Measurements from ENCODE around the gene A4GNT. TPM values are rescaled to one million over a fixed set of nuclear protein-coding genes. Genes with fewer than 3 reads are reported as not detected.
A peak's percentile ranks its signal among the peaks of the same experiment; 100 is the strongest.

A4GNT gene
- total RNA-seq (2022) (not detected in 2 replicates), Bru-seq, nascent RNA (percentile 8 among the genes with signal in this experiment), BruChase-seq, experiment 1, labeled RNA remaining after a 2-hour chase (percentile 8 among the genes with signal in this experiment), BruChase-seq, experiment 2, labeled RNA remaining after a 6-hour chase (percentile 9 among the genes with signal in this experiment)
- long read RNA-seq = 0 reads

- H3K36me3 Mint-ChIP-seq (ENCODE audit: insufficient read depth, unreplicated experiment) = no peaks in the 10 kb centered on the region
- no TSS peak for BruUV-seq (replicated peaks)
- H3K27me3 Mint-ChIP-seq (ENCODE audit: insufficient read depth, unreplicated experiment) = no peaks in the 10 kb centered on the region
- Histone ChIP-seq H3K27me3 (replicated peaks; ENCODE audit: control insufficient read depth, insufficient read depth, low read length) (no peaks in the 10 kb centered on the region; the same call in none of the 2 replicates), H3K9me3 (no peaks in the 10 kb centered on the region), H3K36me3 (ENCODE audit: control insufficient read depth, insufficient read depth, low read length) (no peaks in the 10 kb centered on the region), H3K4me1 (0 out of 2 replicates have a peak, but pooled peaks cover 3% of the 10 kb centered on the region), H3K4me3 (ENCODE audit: low read depth, low read length) (no peak within 1 kb of the TSS)
- H3K27ac Mint-ChIP-seq (ENCODE audit: unreplicated experiment) = no peak within 1 kb of the TSS
- H3K4me3 Mint-ChIP-seq (ENCODE audit: unreplicated experiment) = no peak within 1 kb of the TSS
- DNase-seq = no peak
- no peaks in the 10 kb centered on the region for H3K4me1 Mint-ChIP-seq (ENCODE audit: low read depth, unreplicated experiment)
- intact Hi-C loops (cut with micrococcal nuclease; ENCODE audit: unreplicated experiment) = no loop called here
- POLR2A ChIA-PET = no interaction called here
- no peaks in the 10 kb centered on the region for H3K9me3 Mint-ChIP-seq (ENCODE audit: unreplicated experiment)
- TF ChIP-seq CTCF (IDR thresholded peaks at IDR 0.05; ENCODE audit: insufficient read depth in 1 of 2, low read depth in 1 of 2, low read length in 1 of 2, severe bottlenecking in 1 of 2, unreplicated experiment in 1 of 2) = no peak
- CTCF ChIA-PET = no interaction called here
These were observed at the start of gene A4GNT for GRCh38 chr3:138132239-138132638. TSS of gene A4GNT (minus strand) at chr3:138132390. CDS start at chr3:138131256, 1,134 bp downstream.

- H3K27ac Mint-ChIP-seq (ENCODE audit: unreplicated experiment) = no peak overlapping the region
- peak; percentile 48 to 55 for DNase-seq
- no TSS peak for BruUV-seq (replicated peaks)
- H3K27me3 Mint-ChIP-seq (ENCODE audit: insufficient read depth, unreplicated experiment) = peaks cover 9% of the 10 kb centered on the region
- H3K36me3 ChIP-seq (ENCODE audit: control insufficient read depth, insufficient read depth, low read length) = no peaks in the 10 kb centered on the region
- intact Hi-C loops (cut with micrococcal nuclease; ENCODE audit: unreplicated experiment) = loop anchor here (1.0 to 10.0 kb wide), 6 partner anchors 78 to 414 kb away; partner anchors contain the start of genes CEP70, MRAS and NME9
- H3K4me3 ChIP-seq (ENCODE audit: low read depth, low read length) = no peak overlapping the region
- 0 out of 2 replicates have a peak, but pooled peaks cover 5% of the 10 kb centered on the region for H3K4me1 ChIP-seq
- peak; percentile 57 to 68 for TF ChIP-seq CTCF (IDR thresholded peaks at IDR 0.05; ENCODE audit: insufficient read depth in 1 of 2, low read depth in 1 of 2, low read length in 1 of 2, severe bottlenecking in 1 of 2, unreplicated experiment in 1 of 2)
- H3K27me3 ChIP-seq (replicated peaks; ENCODE audit: control insufficient read depth, insufficient read depth, low read length) = no peaks in the 10 kb centered on the region
- H3K4me3 Mint-ChIP-seq (ENCODE audit: unreplicated experiment) = no peak overlapping the region
- peaks cover 5% of the 10 kb centered on the region for H3K9me3 Mint-ChIP-seq (ENCODE audit: unreplicated experiment)
- H3K36me3 Mint-ChIP-seq (ENCODE audit: insufficient read depth, unreplicated experiment) = no peaks in the 10 kb centered on the region
- CTCF ChIA-PET = no interaction called here
- peaks cover 16% of the 10 kb centered on the region for H3K4me1 Mint-ChIP-seq (ENCODE audit: low read depth, unreplicated experiment)
- H3K9me3 ChIP-seq = no peaks in the 10 kb centered on the region
- POLR2A ChIA-PET = no interaction called here
These were observed 48.3 kb upstream of the A4GNT start for GRCh38 chr3:138180375-138181029.

- Histone ChIP-seq H3K9me3 (no peaks in the 10 kb centered on the region), H3K4me3 (ENCODE audit: low read depth, low read length) (peak within 1 kb of the TSS; percentile 87), H3K4me1 (no peaks in the 10 kb centered on the region), H3K36me3 (ENCODE audit: control insufficient read depth, insufficient read depth, low read length) (no peaks in the 10 kb centered on the region), H3K27me3 (replicated peaks; ENCODE audit: control insufficient read depth, insufficient read depth, low read length) (no peaks in the 10 kb centered on the region)
- H3K36me3 Mint-ChIP-seq (ENCODE audit: insufficient read depth, unreplicated experiment) = peaks cover 13% of the 10 kb centered on the region
- ChIA-PET POLR2A (interaction anchor here (0.6 to 1.9 kb wide), 3 partner anchors 13 to 419 kb away, joined by 4 to 12 read pairs (median 5); partner anchors contain the start of genes ARMC8 and CEP70), CTCF (interaction anchor here (0.6 to 1.2 kb wide), 3 partner anchors 13 to 103 kb away, joined by 3 to 4 read pairs (median 3); no protein-coding TSS in a partner anchor)
- peaks cover 5% of the 10 kb centered on the region for H3K27me3 Mint-ChIP-seq (ENCODE audit: insufficient read depth, unreplicated experiment)
- BruUV-seq (replicated peaks) = TSS peak; percentile 83
- H3K4me3 Mint-ChIP-seq (ENCODE audit: unreplicated experiment) = peak within 1 kb of the TSS; percentile 82
- peaks cover 5% of the 10 kb centered on the region for H3K9me3 Mint-ChIP-seq (ENCODE audit: unreplicated experiment)
- DNase-seq = peak; percentile 88 to 90
- intact Hi-C loops (cut with micrococcal nuclease; ENCODE audit: unreplicated experiment) = no loop called here
- H3K27ac Mint-ChIP-seq (ENCODE audit: unreplicated experiment) = peak within 1 kb of the TSS; percentile 97
- no peaks in the 10 kb centered on the region for H3K4me1 Mint-ChIP-seq (ENCODE audit: low read depth, unreplicated experiment)
- no peak for TF ChIP-seq CTCF (IDR thresholded peaks at IDR 0.05; ENCODE audit: insufficient read depth in 1 of 2, low read depth in 1 of 2, low read length in 1 of 2, severe bottlenecking in 1 of 2, unreplicated experiment in 1 of 2)
These were observed 42.4 kb upstream of the A4GNT start, which contains the start of gene DBR1 for GRCh38 chr3:138174421-138175131. TSS of gene DBR1 (minus strand) at chr3:138174921. CDS start at chr3:138174795, 126 bp downstream.

Data from Caco-2 (cell line).